Subcutaneous adipose tissue (tissue), 4 donors: ENCODE data around the gene OMP. TPM values are rescaled to one million over a fixed set of nuclear protein-coding genes. Genes with fewer than 3 reads are reported as not detected.

Experiments
- CTCF ChIP-seq: fragments of 450-650 bp; IDR thresholded peaks from one replicate; pipeline ENCODE4 v1.5.1; 2016; ENCODE audit warnings: low read depth, mild to moderate bottlenecking, control low read depth, antibody characterized with exemption, moderate library complexity
- total RNA-seq, 4 donors: library from RNA; depleted of rRNA; stranded (reverse); fragments of >200 nt; gene quantifications; one replicate each; pipeline ENCODE4 v1.1.0, GENCODE V29; 2016

Gene OMP
- not detected for total RNA-seq

DNA sequence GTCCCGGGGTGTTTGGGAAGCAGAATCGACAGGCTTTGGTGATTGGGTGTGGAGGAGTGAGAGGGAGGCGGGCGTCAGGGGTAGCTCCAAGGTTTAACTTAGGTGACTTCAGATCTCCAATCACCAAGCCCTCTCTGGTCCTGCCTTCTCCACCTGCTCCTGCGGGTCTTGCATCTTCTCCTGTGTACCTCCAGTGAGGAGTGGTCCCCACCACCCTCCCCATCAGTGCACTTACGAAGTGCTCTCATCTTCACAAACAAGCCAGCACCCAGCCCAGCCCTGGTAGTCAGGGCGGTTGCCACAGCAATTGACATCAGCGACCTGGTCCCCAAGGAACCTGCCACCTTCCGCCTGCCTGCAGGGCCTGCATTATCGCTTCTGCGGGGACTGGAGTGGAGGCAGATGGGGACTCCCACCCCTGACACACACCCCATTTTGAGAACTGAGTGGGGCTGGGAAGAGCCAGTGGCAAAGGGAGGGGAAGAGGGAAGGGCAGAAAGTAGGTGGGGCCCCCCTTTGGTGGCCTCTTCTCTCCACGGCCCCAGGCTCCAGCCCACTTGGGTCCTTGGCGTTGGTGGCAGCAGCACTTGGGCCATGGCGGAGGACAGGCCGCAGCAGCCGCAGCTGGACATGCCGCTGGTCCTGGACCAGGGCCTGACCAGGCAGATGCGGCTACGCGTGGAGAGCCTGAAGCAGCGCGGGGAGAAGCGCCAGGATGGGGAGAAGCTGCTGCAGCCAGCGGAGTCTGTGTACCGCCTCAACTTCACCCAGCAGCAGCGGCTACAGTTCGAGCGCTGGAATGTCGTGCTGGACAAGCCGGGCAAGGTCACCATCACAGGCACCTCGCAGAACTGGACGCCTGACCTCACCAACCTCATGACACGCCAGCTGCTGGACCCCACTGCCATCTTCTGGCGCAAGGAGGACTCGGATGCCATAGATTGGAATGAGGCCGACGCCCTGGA lies at the start of gene OMP:
Gene OMP, plus strand, starts transcription at position 595 of the 965 bp plus-strand sequence. Its CDS starts 0 bp downstream, at position 595.
- no peak for TF ChIP-seq CTCF

DNA sequence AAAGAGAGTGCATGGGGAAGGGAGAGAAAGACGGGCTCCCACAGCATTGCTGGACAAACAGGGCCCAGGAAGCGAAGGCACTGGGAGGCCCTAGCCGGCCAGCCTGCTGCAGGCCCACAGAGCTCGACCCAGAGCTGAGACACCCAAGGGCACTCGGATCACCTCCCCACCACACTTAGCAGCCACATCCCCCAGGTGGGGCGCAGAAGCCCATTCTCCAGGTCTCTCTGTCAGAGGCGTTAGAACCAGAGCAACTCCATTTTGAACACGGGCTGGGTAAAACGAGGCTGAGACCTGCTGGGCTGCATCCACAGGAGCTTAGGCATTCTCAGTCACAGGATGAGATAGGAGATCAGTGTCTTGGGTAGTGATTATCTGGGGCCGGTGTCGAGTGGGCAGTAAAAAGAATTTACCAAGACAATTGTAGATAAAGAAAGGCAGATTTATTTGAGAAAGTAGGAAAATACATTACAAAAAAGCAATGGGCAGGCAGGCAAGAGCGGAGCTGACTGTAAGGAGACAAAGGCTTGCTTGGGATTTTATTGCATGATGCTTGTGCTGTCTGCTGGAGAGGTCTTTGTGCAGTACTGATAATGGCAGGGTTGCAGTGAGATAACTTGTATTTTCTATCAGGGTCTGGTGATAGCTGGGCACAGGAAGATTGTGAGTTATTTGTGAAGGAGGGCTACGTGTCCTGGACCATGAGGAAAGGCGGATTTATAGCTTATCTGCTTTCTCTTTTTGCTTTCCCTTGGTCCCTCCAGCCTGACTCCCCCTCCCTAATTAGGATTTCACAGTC lies 49.2 kb upstream of the OMP start:
- no peak for TF ChIP-seq CTCF

DNA sequence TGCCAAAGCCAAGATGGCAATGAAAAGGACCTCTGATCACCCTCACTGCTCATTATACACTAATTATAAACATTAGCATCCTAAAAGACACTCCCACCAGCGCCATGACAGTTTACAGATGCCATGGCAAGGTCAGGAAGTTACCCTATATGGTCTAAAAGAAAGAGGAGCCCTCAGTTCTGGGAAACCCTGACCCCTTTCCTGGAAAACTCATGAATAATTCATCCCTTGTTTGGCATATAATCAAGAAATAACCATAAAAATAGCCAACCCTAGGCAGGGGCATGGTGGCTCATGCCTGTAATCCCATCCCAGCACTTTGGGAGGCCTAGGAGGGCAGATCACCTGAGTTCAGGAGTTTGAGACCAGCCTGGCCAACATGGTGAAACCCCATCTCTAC lies 48.6 kb upstream of the OMP start:
- TF ChIP-seq CTCF: no peak

DNA sequence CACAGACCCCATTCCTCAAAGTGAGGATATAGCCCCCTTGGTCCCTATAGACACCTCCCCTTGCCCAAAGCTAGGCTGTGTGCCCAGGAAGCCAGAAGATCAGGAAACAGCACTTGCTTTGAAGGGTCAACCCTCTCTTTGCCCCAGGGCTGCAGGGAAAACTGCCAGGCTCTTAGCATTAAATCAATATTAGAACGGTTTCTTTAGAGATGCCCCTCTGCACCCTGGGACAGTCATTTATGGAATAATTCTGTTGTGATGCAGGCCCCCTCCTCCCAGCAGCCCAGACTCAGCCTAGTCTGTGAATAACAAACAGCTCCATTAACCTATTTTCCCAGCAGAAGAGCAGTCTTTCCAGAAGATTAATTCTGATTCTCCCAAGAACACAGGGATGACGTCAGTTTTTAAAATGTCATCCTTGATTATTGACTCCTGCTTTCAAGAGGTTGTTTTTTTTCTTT lies 47.5 kb upstream of the OMP start:
- no peak for TF ChIP-seq CTCF

- no peak for TF ChIP-seq CTCF
These were observed 46.7 kb upstream of the OMP start for GRCh38 chr11:77055913-77056312.

DNA sequence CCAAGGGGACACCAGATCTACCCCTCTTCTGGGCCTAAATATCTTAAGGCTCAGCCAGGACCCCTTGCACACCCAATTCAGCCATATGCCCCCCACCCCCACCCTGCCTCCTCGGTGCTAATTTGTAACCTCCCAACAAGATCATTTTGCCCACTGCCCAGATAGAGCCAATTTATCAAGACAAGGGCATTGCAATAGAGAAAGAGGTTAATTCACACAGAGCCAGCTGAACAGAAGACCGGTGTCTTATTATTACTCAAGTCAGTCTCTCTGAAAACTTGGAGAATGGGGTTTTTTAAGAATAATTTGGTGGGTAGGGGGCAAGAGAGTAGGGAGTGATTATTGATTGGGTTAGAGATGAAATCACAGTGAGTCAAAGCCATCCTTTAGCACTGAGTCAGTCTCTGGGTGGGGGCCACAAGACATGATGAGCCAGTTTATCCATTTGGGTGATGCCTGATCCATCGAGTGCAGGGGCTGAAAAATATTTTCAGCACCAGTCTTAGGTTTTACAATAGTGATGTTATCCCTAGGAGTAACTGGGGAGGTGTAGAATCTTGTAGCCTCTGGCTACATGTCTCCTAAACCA lies 45.7 kb upstream of the OMP start:
- TF ChIP-seq CTCF: no peak

GRCh38 chr11:77057938-77058474 lies 44.6 kb upstream of the OMP start:
- TF ChIP-seq CTCF: no peak
